Fibroblast of skin of back (primary cell): ENCODE results near the gene SPN.
"Not testable (repeated sequence)": the region's sequence is repeated elsewhere in the genome, so short reads cannot be mapped to it uniquely, and the experiment has no call there.

ENCODE experiments used
- DNase-seq: peaks from one replicate; pipeline ENCODE4 v3.0.0-alpha.2; 2013

Gene SPN

DNA sequence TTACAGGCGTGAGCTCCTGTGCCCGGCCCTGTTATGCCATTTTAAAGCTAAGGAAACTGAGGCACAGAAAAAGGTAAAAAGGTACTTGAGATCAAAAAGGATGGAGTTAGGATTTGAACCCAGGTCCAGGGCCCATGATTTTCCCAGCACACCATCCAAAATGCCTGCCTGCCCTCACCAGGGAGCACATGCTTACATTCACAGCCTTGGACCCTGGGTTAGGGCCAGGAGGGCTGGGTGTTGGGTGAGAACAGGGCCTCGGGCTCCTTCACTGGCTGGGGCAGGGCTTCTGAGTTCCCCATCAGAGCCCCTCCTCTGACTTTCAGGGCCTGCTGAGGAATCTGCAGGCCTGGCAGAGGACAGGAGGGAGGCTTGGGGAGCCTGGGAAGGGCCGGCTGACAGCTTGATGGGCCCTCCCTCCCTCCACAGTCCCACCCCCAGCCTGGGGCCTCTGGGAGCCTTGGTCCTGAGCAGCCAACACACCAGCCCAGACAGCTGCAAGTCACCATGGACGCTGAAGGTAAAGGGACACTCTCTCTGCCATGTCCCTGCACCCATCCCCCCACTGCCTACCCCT, 15.7 kb downstream of the SPN start, which contains the start of gene QPRT:
TSS of gene QPRT (plus strand) at position 490 of the 577 bp plus-strand sequence. CDS start at position 508, 18 bp downstream.
- peak; percentile 17 for DNase-seq

DNA sequence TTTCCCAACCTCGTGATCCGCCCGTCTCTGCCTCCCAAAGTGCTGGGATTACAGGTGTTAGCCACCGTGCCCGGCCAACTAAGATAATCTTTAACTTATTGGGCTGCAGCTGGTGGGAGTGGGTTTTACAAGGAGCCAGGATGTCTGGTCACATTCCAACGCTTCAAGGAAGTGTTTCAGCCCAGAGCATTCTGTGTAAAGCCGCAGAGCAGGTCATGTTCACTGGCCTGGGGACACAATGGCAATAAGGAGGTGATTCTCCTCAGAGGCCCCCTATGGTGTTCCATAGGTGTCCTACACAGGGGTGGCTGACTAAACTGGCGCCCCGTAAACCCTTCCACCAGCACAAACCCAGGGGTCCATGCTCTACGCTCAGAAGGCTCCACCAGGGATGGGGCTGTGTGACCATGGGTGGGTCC, 17.1 kb downstream of the SPN start:
- DNase-seq = no peak

DNA sequence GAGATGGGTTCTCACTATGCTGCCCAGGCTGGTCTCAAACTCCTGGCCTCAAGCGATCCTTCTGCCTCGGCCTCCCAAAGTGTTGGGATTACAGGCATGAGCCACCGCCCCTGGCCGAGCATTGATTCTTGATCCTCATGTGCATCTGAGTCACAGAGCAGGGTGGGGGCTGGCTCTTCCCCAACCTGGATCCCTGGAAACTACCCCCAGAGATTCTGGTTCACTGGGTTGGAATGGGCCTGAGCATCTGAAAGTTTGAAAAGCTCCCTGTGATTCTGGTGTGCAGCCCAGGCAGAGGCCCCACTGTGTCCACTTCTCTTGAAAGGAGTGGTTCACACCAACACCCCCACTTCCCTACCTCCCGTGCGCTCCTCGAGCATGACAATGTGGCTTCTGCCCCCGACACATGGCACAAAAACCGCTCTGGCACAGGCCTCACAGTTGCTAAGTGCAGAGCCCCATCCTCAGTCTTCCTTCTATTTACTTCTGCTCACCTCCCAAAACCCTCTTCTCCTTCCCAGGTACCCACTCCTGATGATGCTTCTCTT, 20.6 kb downstream of the SPN start:
- DNase-seq = no peak

DNA sequence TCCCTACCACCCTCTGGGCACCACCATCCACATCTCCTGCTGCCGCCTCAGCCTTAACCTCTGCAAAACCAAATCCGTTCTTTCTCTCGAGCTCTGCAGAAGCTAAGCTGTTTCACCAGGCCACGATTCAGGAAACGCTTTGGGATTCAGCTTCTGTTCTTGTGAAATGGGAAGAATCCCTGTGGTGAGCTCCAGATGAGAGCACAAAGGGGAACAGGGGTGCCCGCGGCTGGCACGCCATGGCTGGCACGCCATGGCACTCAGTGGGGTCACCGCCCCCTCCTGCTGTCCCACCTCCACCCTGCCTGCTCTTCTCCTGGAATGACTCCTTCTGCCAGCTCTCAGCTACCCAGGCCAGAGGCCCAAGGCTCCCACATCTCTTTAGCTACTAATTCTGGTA, 21.6 kb downstream of the SPN start:
- no peak for DNase-seq

DNA sequence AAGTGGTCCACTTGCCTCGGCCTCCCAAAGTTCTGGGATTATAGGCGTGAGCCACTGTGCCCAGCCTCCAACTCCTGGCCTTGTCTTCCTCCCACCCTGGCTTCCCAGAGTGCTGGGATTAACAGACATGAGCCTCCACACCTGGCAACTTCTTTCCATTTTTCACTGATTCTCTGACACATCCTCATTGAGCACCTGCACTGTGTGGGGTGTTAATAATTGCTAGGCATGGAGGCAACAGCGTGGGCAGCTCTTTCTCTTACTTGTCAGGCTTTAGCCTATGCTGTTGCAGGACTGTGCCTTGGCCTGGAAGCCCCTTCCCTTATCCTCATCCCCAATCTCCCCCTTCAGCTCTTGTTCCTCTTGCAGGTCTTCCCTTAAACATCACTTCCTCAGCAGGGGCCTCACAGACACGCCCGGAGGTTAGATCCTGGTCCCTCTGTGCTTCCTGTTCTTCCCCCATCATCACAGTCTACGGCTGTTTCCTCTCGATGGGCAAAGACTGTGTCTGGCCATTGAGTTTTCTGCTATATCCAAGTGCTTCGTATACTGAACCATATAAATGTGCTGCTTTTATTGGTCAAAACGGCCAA, 23.8 kb downstream of the SPN start:
- no peak for DNase-seq

- DNase-seq = no peak
These were observed 24.7 kb downstream of the SPN start for GRCh38 chr16:29687755-29688154.

DNA sequence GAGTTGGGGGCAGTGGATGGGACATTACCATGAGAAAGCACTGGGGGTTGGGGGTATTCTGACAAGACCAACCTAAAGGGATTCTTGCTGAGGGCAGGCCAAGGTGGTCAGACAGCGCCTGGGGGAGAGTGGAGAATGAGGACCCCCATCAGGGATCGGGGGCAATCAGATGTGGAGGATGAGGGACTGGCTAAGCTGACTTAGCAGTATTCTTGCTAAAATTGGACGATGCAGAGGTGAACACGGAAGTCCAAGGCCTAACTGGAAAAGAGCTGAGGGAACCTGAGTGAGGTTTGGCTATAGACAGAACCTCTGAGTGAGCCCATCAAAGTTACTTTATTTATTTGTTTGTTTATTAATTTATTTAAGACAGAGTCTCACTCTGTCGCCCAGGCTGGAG, 25.1 kb downstream of the SPN start:
- DNase-seq = no peak

DNA sequence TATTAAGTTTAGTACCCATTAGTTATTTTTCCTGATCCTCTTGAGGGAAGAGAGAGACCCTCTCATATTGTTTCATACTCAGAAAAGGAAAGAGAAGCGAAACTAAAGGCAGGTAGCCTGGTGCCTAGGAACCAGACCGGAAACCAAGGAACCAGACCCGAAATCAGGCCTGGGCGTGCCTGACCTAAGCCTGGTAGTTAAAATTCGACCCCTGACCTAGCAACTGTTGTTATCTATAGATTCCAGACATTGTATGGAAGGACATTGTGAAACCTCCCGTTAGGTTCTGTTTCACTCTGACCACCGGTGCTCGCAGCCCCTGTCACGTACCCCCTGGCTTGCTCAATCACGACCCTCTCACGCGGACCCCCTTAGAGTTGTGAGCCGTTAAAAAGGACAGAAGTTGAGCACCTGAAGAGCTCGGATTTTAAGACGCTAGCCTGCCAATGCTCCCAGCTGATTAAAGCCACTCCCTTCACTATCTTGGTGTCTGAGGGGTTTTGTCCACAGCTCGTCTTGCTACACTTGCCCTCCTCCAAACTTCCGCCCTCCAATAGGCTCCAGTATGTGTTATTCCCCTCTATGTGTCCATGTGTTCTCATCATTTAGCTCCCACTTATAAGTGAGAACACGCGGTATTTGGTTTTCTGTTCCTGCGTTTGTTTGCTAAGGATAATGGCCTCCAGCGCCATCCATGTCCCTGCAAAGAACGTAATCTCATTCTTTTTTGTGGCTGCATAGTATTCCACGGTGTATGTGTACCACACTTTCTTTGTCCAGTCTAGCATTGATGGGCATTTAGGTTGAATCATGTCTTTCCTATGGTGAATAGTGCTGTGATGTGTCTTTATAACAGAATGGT, 26.7 kb downstream of the SPN start:
- DNase-seq = not testable (repeated sequence)

DNA sequence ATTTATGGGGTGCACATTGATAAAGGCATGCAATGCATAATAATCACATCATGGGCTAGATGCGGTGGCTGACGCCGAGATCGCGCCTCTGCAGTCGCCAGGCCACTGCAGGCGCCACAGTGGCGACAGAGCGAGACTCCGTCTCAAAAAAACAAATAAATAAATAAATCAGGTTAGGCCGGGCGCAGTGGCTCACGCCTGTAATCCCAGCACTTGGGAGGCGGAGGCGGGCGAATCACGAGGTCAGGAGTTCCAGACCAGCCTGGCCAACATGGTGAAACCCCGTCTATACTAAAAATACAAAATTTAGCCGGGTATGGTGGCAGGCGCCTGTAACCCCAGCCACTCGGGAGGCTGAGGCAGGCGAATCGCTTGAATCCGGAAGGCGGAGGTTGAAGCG, 29.6 kb downstream of the SPN start:
- not testable (repeated sequence) for DNase-seq

DNA sequence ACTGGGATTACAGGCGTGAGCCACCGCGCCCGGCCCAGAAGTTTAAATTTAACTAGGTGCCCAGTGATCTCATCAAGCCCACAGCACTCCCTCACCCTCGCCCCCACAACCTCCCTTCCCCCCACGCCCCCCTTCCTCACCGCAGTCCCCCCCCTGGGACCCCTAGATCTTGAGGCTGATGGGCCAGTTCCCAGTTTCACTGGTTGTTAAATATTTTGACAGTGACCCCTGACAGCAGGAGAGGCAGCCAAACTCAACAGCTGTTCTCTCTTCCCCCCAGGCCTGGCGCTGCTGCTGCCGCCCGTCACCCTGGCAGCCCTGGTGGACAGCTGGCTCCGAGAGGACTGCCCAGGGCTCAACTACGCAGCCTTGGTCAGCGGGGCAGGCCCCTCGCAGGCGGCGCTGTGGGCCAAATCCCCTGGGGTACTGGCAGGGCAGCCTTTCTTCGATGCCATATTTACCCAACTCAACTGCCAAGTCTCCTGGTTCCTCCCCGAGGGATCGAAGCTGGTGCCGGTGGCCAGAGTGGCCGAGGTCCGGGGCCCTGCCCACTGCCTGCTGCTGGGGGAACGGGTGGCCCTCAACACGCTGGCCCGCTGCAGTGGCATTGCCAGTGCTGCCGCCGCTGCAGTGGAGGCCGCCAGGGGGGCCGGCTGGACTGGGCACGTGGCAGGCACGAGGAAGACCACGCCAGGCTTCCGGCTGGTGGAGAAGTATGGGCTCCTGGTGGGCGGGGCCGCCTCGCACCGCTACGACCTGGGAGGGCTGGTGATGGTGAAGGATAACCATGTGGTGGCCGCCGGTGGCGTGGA, 31.5 kb downstream of the SPN start:
- no peak for DNase-seq

DNA sequence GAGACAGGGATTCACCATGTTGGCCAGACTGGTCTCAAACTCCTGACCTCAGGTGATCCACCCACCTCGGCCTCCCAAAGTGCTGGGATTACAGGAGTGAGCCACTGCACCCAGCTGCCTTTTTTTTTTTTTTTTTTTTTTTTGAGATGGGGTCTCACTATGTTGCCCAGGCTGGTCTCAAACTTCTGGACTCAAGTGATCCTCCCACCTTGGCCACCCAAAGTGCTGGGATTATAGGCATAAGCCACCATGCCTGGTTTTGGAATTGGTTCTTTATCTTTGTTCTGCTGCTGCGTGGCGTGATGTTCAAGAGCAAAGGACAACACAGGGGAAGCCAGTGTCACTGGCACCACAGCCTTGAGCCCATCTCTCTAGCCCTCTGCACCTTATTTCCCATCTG, 32.6 kb downstream of the SPN start:
- not testable (repeated sequence) for DNase-seq

- DNase-seq = no peak
These were observed 33.9 kb downstream of the SPN start for GRCh38 chr16:29696881-29697331.

GRCh38 chr16:29697391-29697790, 34.3 kb downstream of the SPN start:
- DNase-seq = no peak

- no peak for DNase-seq
These were observed 35.0 kb downstream of the SPN start for GRCh38 chr16:29698042-29698441.

- no peak for DNase-seq
These were observed 35.7 kb downstream of the SPN start for GRCh38 chr16:29698484-29699323.

DNA sequence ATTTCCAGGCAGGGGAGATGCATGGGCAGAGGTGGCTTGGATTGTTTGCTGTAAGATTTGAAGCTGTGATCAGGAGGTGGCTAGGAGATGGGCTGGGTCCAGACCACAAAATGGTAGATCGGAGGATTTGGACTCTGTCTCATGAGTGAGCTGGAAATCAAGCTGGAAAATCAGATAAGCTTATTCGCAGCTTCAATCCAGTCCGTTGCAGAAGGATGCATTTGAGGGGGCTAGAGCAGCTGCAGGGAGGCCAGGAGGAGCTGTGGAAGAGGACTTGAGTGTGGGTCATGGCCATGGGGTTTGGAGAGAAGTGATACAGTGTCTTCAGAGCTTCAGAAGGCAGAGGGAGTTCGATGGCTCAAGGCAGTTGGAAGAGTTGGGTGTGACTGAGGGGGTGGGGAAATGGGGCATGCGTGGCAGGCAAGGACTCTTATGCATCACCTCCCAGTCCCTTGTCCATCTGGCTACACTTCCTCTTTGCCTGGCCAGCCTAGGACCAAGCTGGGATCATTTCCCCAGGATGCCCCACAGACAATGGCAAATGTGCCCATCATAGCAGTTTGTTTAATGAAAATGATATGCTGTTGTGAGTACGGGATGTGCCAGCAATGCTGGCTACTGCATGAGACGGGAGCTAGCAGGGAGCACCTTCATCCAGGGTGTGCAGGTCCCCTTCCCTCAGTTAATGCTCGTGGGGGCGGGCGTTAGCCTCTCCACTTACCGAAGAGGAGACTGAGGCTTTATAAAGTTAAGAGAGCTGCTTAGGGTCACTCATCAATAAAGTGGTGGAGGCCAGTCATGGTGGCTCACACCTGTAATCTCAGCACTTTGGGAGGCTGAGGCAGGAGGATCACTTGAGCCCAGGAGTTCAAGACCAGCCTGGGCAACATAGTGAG, 36.5 kb downstream of the SPN start:
- DNase-seq = no peak

- peak; percentile 86 for DNase-seq
These were observed 37.4 kb downstream of the SPN start for GRCh38 chr16:29700253-29700987.

- no peak for DNase-seq
These were observed 38.1 kb downstream of the SPN start for GRCh38 chr16:29701214-29701555.

GRCh38 chr16:29702269-29702668, 39.2 kb downstream of the SPN start:
- DNase-seq = no peak

GRCh38 chr16:29705030-29705429, 42.0 kb downstream of the SPN start:
- DNase-seq = no peak
